HFFc6 (cell line): ENCODE results near the gene SLU7. TPM values are rescaled to one million over a fixed set of nuclear protein-coding genes. Genes with fewer than 3 reads are reported as not detected.
A peak's percentile ranks its signal among the peaks of the same experiment; 100 is the strongest.

Source experiments
- DNase-seq: peaks from one replicate; pipeline ENCODE4 v3.0.0-alpha.2; 2018
- H3K27ac Mint-ChIP-seq: 2 replicates; pipeline ENCODE4 v1.8.0; 2020; ENCODE audit warnings: mild to moderate bottlenecking, mixed read lengths
- H3K27me3 Mint-ChIP-seq: 2 replicates; pipeline ENCODE4 v1.8.0; 2021; ENCODE audit warnings: mild to moderate bottlenecking, moderate library complexity, mixed read lengths; ENCODE audit not compliant: insufficient read depth
- H3K36me3 Mint-ChIP-seq: 2 replicates; pipeline ENCODE4 v1.8.0; 2021; ENCODE audit warnings: low read depth, mixed read lengths
- H3K4me1 Mint-ChIP-seq: 2 replicates; pipeline ENCODE4 v1.8.0; 2020; ENCODE audit warnings: low read depth, mixed read lengths
- H3K4me3 Mint-ChIP-seq: 2 replicates; pipeline ENCODE4 v1.8.0; 2020; ENCODE audit warnings: mild to moderate bottlenecking, moderate library complexity, mixed read lengths
- H3K9me3 Mint-ChIP-seq: 2 replicates; pipeline ENCODE4 v1.8.0; 2020; ENCODE audit warnings: mild to moderate bottlenecking, mixed read lengths
- CTCF ChIP-seq: fragments of 200-600 bp; sonication (generic); IDR thresholded peaks from 2 replicates; pipeline ENCODE4 v1.5.0; 2021; ENCODE audit warnings: antibody characterized with exemption, mild to moderate bottlenecking
- total RNA-seq, 6 experiments: library from RNA; stranded (reverse); fragmentation: NEBNext Ultra II Directional; extraction: Animal tissue kit (Norgen Biotek cat#: 25700); gene quantifications; 2 replicates in 1 of 6; 3 replicates in 5 of 6; pipeline ENCODE4 v1.2.3, GENCODE V29; 2021

The SLU7 gene
- total RNA-seq, 6 experiments from 2014 or later, result 32.1 to 47.3 (median 42.1) TPM

- no peaks in the 10 kb centered on the region for H3K9me3 Mint-ChIP-seq
- H3K4me3 Mint-ChIP-seq, result no peak overlapping the region
- peaks cover 4% of the 10 kb centered on the region; the same call in 1 of the 2 replicates for H3K36me3 Mint-ChIP-seq
- no peak overlapping the region for H3K27ac Mint-ChIP-seq
- H3K4me1 Mint-ChIP-seq, result peaks cover 6% of the 10 kb centered on the region
- no peak for TF ChIP-seq CTCF
- peaks cover 10% of the 10 kb centered on the region for H3K27me3 Mint-ChIP-seq
- no peak for DNase-seq
These were observed 13.3 kb upstream of the SLU7 start for GRCh38 chr5:160432196-160432595.

- Mint-ChIP-seq H3K4me1 (peaks cover 38% of the 10 kb centered on the region), H3K27me3 (no peaks in the 10 kb centered on the region)
These were observed 8.7 kb upstream of the SLU7 start for GRCh38 chr5:160427607-160428006.

GRCh38 chr5:160423099-160423498, 4.2 kb upstream of the SLU7 start:
- no peaks in the 10 kb centered on the region for H3K9me3 Mint-ChIP-seq
- peaks cover 66% of the 10 kb centered on the region for H3K4me1 Mint-ChIP-seq

More at GRCh38 chr5:160427607-160428006, 8.7 kb upstream of the SLU7 start:
- H3K9me3 Mint-ChIP-seq, result no peaks in the 10 kb centered on the region
- H3K27ac Mint-ChIP-seq, result no peak overlapping the region
- TF ChIP-seq CTCF, result no peak
- DNase-seq, result no peak
- H3K4me3 Mint-ChIP-seq, result no peak overlapping the region
- H3K36me3 Mint-ChIP-seq, result peaks cover 18% of the 10 kb centered on the region; the same call in 1 of the 2 replicates

GRCh38 chr5:160421625-160422258, 2.9 kb upstream of the SLU7 start, which contains the start of gene PTTG1:
Gene PTTG1, plus strand, starts transcription at chr5:160421855. Its CDS starts 458 bp downstream, at chr5:160422313.
- H3K36me3 Mint-ChIP-seq, result peaks cover 18% of the 10 kb centered on the region
- H3K4me3 Mint-ChIP-seq, result peak within 1 kb of the TSS; percentile 92
- peak; percentile 94 for DNase-seq
- H3K9me3 Mint-ChIP-seq, result no peaks in the 10 kb centered on the region
- no peaks in the 10 kb centered on the region for H3K27me3 Mint-ChIP-seq
- H3K27ac Mint-ChIP-seq, result peak within 1 kb of the TSS; percentile 99
- TF ChIP-seq CTCF, result no peak
- H3K4me1 Mint-ChIP-seq, result peaks cover 76% of the 10 kb centered on the region

More at GRCh38 chr5:160423099-160423498, 4.2 kb upstream of the SLU7 start:
- Mint-ChIP-seq H3K36me3 (peaks cover 14% of the 10 kb centered on the region; the same call in 1 of the 2 replicates), H3K4me3 (peak overlapping the region; percentile 92), H3K27ac (peak overlapping the region; percentile 99), H3K27me3 (no peaks in the 10 kb centered on the region)
- no peak for DNase-seq
- no peak for TF ChIP-seq CTCF

GRCh38 chr5:160420331-160420610, 1.4 kb upstream of the SLU7 start:
- H3K4me1 Mint-ChIP-seq, result peaks cover 77% of the 10 kb centered on the region

More at GRCh38 chr5:160420331-160420610, 1.4 kb upstream of the SLU7 start:
- no peak for DNase-seq
- TF ChIP-seq CTCF, result no peak
- H3K36me3 Mint-ChIP-seq, result peaks cover 21% of the 10 kb centered on the region
- peak overlapping the region; percentile 97 for H3K4me3 Mint-ChIP-seq
- H3K9me3 Mint-ChIP-seq, result no peaks in the 10 kb centered on the region
- peak overlapping the region; percentile 95 for H3K27ac Mint-ChIP-seq
- no peaks in the 10 kb centered on the region for H3K27me3 Mint-ChIP-seq
